GM18519 (cell line): ENCODE measurements around the gene SLC15A3.
A peak's percentile ranks its signal among the peaks of the same experiment; 100 is the strongest.
"Not testable (repeated sequence)": the region's sequence is repeated elsewhere in the genome, so short reads cannot be mapped to it uniquely, and the experiment has no call there.

Source experiments
- ATAC-seq: cut with Tn5 transposase; IDR thresholded peaks from one replicate; pipeline ENCODE4 v1.9.1; 2021; ENCODE audit warnings: mild to moderate bottlenecking, moderate library complexity; ENCODE audit not compliant: unreplicated experiment, low FRiP score

Gene SLC15A3

DNA sequence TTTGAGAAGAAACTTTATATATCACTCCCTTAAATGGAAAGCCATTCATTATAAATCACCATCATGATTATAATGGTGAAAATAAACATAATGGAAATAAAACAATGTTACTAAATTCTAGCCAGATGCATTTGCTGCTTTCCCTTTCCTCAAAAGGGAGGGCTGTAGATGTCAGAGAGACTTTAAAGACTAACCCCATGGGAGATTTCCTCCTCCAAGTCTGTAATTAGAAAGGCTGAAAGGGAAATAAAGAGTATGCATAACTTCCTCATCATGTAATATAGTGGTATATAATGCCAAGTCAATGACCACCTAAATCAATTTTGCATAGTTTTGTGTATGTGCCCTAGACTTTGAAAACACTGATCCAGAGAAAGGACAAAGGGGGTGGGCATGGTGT, 25.9 kb upstream of the SLC15A3 start:
- ATAC-seq, result no peak

DNA sequence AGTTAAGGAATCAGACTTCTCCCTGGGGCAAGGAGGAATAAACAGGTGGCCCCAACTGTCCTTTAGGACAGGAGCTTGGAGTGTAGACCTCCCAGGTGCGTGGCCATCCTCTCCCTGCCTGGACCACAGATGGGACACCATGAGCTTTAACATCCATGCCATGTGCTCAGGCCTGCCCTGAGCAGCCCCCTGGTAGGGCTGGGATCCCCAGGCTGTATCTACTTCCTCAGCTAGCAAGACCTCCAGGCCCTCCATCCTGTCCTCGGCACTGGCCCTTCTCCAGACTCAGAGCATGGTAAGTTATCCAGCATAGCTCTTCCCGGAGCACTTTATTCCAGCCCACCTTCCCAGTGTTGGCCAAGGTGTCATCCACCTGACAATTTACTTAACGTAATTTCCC, 25.2 kb upstream of the SLC15A3 start:
- no peak for ATAC-seq

DNA sequence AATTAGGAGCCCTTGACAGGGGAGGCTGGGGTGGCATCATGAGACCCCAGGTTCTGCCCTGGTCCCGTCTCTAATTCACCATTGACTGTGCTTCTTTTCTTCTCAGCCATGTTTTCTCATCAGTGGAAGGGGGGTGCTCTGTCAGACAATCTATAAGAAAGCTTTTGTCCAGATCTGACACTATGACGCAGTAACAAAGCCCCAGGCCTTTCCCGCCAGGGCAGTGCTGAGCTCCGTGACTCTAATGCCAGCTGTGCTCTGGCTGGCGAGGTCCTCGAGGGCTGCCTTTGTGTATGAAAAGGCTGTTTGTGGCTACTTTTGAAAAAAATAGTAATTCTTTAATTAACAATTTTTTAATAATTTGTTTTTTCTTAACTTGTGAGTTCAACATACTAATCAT, 22.8 kb upstream of the SLC15A3 start:
- no peak for ATAC-seq

DNA sequence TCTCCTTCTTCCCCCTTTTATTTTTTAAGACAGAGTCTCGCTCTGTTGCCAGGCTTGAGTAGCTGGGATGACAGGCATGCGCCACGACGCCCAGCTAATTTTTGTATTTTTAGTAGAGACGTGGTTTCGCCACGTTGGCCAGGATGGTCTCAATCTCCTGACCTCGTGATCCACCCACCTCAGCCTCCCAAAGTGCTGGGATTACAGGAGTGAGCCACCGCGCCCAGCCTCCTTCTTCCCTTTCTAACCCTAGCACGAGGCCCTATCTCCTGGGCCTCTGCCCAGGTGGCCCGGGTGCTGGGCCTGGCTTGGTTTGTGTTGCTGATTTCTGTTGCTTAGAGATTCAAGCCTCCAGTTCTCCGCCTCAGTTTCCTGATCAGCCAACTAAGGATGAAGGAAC, 22.3 kb upstream of the SLC15A3 start:
- ATAC-seq, result not testable (repeated sequence)

DNA sequence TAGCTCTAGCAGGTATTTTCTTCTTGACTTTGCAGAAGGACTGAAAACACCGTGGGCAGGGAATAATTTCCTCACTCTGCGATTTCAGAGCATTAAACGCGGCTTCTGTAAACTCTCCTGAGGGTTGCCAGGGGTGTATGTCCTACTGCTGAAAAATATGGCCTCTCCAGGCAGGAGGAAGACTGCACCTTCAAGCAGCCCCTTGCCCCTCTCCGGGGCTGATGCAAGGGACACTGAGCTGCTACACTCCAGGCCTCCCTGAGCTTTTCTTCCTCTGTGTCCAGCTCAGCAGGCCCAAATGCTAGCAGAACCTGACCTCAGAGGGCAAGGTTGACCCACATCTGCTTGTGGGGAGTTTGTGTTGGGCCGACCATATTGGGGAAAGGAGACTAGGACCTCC, 21.7 kb upstream of the SLC15A3 start:
- ATAC-seq, result no peak

DNA sequence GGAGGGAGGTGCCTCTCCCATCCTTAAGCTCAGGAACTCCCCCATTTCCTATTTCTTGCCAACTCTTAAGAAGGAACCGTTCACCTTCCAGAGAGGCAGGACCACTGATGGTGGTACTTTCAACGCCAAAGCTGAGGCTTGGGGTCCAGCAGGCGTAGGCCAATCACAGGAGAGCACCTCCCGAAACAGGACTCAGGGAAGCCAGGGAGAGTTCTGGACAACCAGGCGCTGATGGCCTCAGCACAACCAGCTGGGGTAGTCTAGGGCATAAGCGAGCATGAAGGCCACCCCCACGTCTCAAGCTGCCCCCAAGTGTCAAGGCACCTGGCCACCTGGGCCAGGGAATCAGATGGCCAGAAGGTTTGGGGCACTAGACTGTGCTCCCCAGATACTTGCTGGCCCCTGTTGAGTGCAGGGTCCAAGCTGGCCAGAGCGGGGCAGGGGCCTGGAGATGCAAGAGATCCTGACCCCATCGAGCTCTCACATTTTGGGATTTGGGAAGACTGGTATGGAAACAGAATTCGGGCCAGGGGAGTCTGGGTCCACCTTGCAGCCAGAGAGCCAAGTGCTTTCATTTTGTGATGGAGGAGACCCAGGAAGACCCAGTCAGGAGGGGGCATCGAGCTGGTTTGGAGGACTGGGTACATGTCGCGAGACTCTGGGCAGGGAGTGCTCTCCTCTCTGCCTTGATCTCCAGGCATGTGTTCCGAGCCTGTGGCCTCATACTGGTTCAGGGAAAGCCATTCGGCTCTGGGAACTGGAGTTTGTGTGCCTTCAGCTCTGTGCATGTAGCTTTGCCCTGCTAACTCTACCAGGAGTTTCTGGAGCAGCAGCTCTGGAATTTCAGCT, 20.4 kb upstream of the SLC15A3 start:
- no peak for ATAC-seq

DNA sequence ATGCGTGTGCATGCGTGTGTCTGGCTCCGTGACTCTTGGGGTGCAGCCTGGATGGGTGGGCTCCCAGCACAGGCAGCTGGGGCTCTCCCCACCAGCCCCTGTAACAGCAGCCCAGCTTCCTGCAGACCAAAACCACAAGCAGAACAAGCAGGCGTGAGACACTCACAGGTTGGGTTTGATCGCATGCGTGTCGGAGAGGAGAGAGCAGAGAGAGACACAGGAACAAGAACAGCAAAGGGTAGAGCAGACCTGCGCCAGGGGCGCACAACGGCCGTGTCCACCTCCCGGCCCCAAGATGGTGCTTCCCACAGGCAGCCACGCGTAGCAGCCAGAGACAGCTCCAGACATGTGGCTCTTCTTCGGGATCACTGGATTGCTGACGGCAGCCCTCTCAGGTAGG, 19.5 kb upstream of the SLC15A3 start, which contains the start of gene CD6:
Gene CD6 (plus strand): TSS at position 161 of the 400 bp plus-strand sequence. CDS start 186 bp downstream, at position 347.
- ATAC-seq, result no peak

DNA sequence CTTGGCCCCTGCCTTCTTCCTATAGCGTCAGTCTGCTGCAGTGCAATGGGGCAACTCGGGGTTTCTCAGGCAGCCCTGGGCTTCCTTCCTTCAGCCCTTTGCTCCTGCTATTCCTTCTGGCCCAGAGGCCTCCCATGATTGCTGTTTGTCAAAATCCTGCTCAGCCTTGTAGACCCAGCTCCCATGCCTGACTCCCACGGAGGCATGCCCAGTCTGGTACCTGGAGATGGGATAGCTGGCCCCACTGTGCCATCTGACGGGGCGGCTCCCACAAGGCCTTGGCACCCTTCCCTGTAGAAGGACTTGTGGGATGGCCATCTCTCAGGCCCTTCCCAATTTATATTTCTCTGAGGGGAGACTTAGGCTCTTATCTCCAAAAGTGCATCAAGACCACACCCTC, 18.9 kb upstream of the SLC15A3 start:
- ATAC-seq, result no peak

DNA sequence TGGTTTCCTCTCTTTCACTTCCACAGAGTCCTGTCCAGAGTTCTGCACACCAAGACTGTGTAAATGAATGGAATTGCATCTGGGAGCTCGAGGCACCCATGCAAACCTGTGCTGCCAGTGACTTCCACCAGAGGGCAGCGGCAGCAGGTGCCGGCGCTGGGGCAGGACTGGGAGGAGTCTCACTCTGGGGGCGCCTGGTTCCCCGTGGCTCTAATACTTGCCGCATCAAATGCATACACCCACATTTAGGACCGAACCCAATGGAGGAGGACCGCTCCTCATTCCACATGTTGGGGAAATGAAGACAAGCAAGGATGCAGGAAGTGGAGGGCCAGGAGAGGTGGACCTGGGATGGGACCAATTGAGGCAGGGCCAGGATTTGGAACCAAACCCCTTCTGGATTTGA, 18.4 kb upstream of the SLC15A3 start:
- ATAC-seq, result peak; percentile 59

DNA sequence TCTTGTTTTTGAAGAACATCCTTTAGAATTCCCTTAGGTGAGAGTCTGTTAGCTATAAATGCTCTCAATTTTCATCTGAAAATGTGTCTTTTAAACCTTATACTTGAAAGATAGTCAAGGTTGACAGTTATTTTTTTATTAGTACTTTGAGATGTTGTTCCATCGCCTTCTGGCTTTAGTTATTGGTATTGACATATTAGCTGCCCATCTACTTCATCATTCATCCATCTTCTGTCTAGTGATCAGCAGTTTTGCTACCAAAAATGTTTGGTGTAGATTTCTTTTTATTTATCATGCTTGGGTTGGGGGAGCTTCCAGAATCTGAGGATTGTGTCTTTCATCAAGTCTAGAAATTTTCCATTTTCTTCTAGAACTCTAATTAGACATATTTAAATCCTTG, 16.2 kb upstream of the SLC15A3 start:
- no peak for ATAC-seq

DNA sequence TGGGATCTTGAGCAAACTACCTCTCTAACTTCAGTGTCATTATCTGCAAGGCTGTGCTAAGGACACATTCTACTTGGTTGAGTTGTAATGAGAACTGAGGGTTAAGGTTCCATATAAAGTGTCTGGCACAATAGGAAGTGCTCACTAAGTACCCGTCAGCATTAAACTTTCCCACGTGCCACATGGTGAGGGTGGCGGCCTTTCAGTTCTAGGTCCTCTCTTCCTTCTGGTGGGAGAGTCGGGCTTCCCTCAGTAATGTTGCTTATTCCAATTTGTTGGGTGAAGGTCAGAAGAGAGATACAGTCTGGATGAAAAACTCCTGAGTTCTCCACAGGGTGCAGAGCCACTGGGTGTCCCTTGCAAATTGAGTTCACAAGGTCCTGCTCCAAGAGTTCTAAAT, 14.9 kb upstream of the SLC15A3 start:
- no peak for ATAC-seq

DNA sequence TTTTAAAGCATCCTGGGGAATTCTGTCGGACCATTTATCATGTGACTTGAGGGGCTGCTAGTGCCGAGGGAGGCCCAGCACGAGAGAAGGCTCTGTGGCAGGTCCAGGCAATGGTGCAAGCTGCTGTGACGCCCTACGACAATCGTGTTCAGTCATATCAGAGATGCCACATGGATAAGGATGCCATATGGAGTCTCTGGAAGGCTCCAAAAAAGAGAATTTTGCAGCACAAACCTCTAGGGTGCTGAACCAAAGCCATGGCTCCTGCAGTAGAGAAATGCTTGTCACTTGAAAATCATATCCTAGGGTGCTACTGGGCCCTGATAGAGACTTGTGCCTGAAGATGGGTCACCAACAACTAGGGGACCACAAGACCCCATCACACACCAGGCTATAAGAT, 12.8 kb upstream of the SLC15A3 start:
- ATAC-seq, result no peak

DNA sequence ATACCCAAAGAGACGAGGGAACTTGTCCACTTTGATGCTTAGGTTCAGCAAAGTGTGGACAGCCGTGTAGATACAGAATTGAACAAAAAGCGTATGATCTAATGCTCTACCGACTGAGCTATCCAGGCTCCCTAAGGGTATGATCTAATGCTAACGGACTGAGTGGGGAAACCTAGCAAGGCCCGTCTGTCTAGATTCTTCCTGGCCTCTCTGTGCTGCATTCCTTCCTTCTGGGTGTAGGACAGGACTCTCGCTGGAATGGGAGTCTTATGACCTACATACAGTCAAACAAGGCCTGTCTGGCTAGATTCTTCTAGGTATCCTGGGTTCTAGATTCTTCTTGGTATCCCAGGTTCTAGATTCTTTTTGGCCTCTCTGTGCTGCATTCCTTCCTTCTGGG, 8.4 kb upstream of the SLC15A3 start:
- ATAC-seq, result no peak

DNA sequence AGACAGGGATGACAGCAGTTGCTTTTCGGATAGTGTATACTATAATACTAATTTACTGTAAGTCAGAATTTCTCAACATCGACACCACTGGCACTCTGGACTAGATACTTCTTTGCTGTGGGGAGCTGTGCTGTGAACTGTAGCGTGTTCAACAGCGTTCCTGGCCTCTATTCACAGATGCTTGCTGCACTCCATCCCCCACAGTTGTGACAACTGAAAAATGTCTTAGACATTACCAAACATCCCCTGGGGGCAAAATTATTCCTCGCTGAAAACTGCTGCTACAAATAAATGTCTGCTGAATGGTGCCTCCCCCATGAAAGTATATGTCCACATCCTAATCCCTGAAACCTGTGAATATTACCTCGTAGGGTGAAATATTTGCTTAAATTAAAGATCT, 7.5 kb upstream of the SLC15A3 start:
- no peak for ATAC-seq

DNA sequence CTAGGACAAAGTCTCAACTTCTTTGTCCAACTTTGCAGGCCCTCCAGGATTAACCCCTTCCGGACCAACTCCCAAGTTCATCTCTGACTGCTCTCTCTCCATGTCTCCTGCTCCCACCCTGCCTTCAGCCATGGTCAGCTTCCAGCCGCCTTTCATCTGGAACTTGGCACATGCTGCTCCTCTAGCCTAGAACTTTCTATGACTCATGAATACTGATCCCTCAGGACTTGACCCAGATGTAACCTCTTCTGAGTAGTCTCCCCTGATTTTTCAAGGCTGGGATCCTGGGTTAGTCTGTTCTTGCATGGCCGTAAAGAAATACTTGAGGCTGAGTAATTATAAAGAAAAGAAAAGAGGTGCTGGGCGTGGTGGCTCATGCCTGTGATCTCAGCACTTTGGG, 5.2 kb upstream of the SLC15A3 start:
- ATAC-seq, result no peak

DNA sequence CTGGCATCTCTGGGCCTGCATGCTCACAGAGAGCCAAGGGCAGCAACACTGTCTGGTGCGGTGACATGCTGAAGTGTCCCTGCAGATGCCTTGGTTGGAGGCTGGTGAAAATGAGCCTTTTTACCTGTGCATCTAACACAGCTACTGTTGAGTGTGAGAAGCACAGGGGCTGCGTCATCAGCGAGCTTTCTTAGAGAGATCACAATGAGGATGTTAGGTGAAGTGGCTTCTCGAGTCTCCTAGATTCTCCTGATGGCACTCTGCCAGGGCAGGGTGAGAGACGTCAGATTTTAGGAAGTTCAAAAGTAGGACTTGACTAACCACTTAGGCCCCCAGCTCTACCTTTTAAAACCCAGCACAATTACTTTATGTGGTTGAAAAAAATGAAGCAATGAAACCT, 3.6 kb upstream of the SLC15A3 start:
- no peak for ATAC-seq

DNA sequence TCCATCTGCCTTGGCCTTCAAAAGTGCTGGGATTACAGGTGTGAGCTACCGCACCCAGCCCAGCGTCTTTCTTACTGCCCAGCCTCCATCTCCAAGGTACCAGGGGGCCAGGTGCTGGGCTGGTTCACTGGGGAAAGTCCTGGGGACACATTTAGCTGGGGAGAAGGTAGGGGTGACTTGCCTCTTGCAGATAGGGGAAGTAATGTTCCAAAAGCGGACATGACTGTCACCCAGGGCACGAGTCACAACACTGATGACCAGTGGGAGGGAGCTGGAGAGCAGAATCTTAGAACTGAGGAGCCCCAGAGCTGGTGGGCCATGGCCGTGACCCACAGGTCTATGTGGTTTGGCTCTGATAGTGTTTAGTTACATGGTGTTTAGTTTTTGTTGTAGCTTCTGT, 2.4 kb upstream of the SLC15A3 start:
- no peak for ATAC-seq

DNA sequence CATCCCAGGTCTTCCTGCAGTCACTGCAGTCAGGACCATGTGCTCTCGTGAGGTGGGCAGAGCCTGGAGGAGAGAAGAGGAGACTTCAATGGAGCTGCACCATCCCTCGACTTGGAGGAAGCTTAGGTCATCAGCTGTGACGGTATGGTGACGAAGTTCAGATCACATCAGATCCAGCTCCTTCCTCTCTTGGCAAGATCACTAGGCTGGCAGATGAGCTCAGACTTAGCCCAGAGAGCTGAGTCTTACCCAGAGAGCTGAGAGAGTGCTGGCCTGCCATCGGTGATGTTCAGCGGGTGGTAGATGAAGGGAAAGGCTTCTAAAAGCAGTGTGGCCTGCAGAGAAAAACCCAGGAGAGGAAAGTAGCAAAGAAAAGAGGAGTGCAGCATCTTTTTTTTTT, 1.8 kb upstream of the SLC15A3 start:
- ATAC-seq, result no peak

DNA sequence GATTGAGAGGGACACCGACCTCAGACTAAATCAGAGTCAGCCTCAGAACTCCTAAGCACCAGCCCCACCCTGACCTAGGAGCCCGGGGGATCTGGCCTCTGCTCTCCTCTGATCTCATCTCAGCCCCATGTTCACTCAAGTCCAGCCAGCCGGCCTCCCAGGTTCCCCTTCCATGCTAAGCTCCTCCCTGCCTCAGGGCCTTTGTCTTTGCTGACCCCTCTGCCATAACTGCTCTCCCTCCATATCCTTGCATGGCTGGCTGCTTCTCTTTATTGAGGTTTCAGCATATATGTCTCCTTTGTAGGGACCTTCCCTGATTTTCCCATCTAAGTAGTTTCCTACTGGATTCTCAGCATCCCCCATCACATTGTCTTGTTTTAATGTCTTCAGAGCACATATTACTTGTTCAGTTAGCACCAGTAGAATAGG, 780 bp upstream of the SLC15A3 start:
- ATAC-seq, result no peak

DNA sequence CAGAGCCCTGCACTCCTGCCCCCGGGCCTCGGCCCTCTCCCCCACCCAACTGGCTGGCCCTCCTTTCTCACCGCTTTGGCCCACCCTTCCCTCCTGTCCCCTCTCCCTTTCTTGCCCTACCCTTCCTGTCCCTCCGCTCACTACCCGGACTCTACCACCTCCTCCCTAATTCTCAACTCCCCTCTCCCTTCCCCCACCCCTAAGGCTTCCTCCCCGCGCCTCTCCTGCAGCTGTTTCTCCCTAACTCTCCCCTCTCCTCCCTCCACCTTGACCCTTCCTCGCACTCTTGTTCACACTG, 421 bp downstream of the SLC15A3 start:
- no peak for ATAC-seq

DNA sequence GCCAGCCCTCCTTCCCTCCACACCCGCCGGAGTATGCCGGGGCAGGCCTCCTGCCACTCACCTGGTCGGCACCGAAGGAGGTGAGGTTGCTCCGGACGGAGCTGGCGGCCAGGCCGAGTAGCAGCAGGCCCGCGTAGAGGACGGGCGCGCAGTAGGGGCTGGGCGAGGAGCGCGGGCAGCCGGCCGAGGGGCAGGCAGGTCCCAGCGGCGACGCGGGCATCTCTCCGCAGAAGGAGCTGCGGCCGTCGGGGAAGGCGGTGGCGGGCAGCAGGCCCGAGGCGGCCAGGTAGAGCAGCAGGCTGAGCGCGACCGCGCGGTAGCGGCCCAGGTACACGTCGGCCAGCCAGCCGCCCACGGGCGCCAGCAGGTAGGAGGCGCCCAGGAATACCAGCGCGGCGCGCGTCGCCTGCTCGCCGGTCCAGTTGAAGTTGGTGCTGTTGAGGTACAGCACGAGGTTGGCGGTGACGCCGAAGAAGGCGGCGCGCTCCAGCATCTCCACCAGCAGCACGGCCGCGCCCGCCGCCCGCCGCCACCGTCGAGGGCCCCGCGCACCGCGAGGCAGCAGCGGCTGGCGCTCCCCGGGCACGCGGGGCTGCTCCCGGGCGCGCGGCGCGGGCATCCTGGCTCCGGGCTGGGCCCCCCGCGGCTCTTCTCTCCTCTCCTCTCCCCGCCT, 907 bp downstream of the SLC15A3 start:
- ATAC-seq, result no peak

DNA sequence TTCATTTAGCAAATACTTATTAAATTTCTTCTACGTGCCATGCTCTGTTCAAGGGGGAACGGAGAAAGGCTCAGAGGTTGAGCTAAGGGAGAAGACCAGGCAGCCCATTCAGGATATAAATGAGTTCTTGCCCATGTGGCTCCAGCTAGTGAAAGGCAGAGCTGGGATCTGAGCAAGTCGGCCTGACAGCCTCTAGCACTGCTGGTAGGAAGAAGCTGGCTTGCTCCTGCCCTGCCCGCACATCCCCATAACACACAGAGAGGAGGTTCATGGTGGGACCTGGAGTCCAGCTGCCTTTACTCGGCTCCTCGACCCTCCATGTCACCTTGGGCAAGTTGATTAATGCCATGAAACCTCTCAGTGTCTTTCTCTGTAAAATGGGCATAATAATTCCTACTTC, 2.0 kb downstream of the SLC15A3 start:
- ATAC-seq, result no peak
